Ascending aorta (tissue), 2 donors: Measurements from ENCODE around the gene MARCHF10. TPM values are rescaled to one million over a fixed set of nuclear protein-coding genes. Genes with fewer than 3 reads are reported as not detected.

Experiments
- DNase-seq, 2 donors: peaks; one replicate each; pipeline ENCODE4 v3.0.0-alpha.2; 2019; ENCODE audit warnings: low spot score in 2 of 2
- H3K27ac ChIP-seq, 2 donors: fragments of 200-600 bp; sonication (generic); one replicate each; pipeline ENCODE4 v1.5.1; 2016 to 2017; ENCODE audit warnings: mild to moderate bottlenecking in 1 of 2
- H3K27me3 ChIP-seq: fragments of 200-600 bp; sonication (generic); one replicate; pipeline ENCODE4 v1.5.1; 2017
- H3K36me3 ChIP-seq, 2 donors: fragments of 200-600 bp; sonication (generic); one replicate each; pipeline ENCODE4 v1.5.1; 2016
- H3K4me1 ChIP-seq, 2 donors: fragments of 200-600 bp; sonication (generic); one replicate each; pipeline ENCODE4 v1.5.1; 2016 to 2017; ENCODE audit warnings: mild to moderate bottlenecking in 1 of 2
- H3K4me3 ChIP-seq, 2 donors: fragments of 200-600 bp; sonication (generic); one replicate each; pipeline ENCODE4 v1.5.1; 2016 to 2017; ENCODE audit warnings: mild to moderate bottlenecking in 1 of 2
- H3K9me3 ChIP-seq, 2 donors: fragments of 200-600 bp; sonication (generic); one replicate each; pipeline ENCODE4 v1.5.1; 2016
- CTCF ChIP-seq, 3 experiments: fragments of 200-600 bp in 2 of 3; fragments of 450-650 bp in 1 of 3; sonication (generic) in 2 of 3; IDR thresholded peaks; one replicate each; pipeline ENCODE4 v1.5.1; 2016 to 2019; ENCODE audit warnings: antibody characterized with exemption in 3 of 3, mild to moderate bottlenecking in 1 of 3, moderate library complexity in 1 of 3
- intact Hi-C: fragments of 100-400 bp; cut with DNase I; formaldehyde crosslinking; loops from one replicate; pipeline ENCODE4 v1.15.1; 2023
- total RNA-seq: library from RNA; depleted of rRNA; stranded (reverse); fragments of >200 nt; gene quantifications from one replicate; pipeline ENCODE4 v1.1.0, GENCODE V29; 2016

MARCHF10 gene
- total RNA-seq, 1 donor from 2014 or later: not detected

GRCh38 chr17:62656446-62656845 lies 151.7 kb downstream of the MARCHF10 start:
- intact Hi-C loops: no loop called here
- Histone ChIP-seq H3K9me3 (peaks cover 0 to 11% of the 10 kb centered on the region in 2 donors), H3K27me3 (no peaks in the 10 kb centered on the region), H3K4me1 (peaks cover 11 to 19% of the 10 kb centered on the region in 2 donors), H3K4me3 (no peak overlapping the region), H3K27ac (no peak overlapping the region), H3K36me3 (peaks cover 0 to 4% of the 10 kb centered on the region in 2 donors)
- TF ChIP-seq CTCF (IDR thresholded peaks at IDR 0.05): no peak
- DNase-seq: no peak

DNA sequence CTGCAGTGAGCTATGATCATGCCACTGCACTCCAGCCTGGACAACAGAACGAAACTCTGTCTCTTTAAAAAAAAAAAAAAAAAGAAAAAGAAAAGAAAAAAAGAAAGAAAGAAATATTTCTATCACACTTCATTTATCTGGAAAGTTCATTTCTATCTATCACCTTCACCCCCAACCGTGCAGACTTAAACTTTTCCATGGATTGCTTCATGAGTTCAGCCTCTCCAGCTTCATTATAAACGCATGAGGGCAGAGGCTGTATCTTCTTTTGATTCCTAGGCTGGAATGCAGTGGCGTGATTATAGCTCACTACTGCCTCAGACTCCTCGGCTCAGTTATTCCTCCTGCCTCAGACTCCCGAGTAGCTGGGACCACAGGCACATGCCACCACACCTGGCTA lies 152.5 kb downstream of the MARCHF10 start:
- Histone ChIP-seq H3K4me3 (no peak overlapping the region), H3K27me3 (no peaks in the 10 kb centered on the region), H3K4me1 (peaks cover 11 to 19% of the 10 kb centered on the region in 2 donors), H3K36me3 (peaks cover 0 to 4% of the 10 kb centered on the region in 2 donors), H3K9me3 (peaks cover 0 to 5% of the 10 kb centered on the region in 2 donors), H3K27ac (no peak overlapping the region)
- intact Hi-C loops: no loop called here
- no peak for DNase-seq
- no peak for TF ChIP-seq CTCF (IDR thresholded peaks at IDR 0.05)

DNA sequence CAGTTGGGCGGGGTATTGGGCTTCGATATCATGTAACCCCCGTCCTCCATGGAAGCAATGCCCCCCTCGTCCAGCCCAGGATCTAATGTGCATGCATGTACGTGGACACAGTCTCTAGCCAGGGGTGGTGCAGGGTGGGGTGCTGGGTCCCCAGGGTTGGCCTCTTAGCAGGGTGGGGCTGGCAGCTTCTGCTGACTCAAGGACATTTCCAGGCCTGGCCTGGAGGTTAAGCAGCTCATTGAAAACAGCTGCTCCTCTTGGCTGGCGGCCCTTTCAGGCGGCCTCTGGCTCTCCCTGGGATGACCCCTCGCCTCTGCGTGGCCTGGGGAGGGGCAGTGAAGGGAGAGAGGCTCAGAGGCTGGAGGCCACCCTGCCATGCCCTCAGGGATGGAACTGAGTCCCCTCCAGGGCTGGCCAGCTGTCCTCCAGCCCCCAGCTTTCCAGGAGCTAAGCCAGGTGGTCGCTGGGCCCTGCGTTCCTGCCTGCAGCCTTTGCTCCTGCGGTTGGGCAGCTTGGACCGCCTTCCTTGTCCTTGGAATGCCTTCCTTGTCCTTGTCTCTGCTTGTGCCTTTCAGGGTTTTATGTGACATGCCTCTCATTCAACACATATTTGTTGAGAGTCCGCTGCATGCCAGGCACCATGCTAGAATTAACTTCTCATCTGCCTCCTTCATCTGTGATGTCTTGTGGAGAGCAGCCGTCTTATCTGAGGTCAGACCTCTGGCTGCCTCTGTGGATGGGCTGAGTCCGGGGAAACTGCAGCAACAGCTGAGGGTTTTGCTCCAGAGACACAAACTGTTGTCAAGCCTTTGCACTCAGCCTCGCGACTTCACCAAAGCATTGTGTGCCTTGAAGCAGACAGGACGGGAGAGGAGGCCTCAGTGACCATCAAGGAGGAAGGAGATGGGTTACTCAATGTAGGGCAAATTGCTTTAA lies 154.0 kb downstream of the MARCHF10 start:
- H3K27ac ChIP-seq: peak overlapping the region; percentile 67 to 72
- DNase-seq: peak in 1 of 2 donors; percentile 7
- no peak for TF ChIP-seq CTCF (IDR thresholded peaks at IDR 0.05)
- H3K27me3 ChIP-seq: no peaks in the 10 kb centered on the region
- H3K4me1 ChIP-seq: peaks cover 11 to 22% of the 10 kb centered on the region in 2 donors
- no peaks in the 10 kb centered on the region for H3K9me3 ChIP-seq
- intact Hi-C loops: no loop called here
- H3K36me3 ChIP-seq: peaks cover 0 to 4% of the 10 kb centered on the region in 2 donors
- peak overlapping the region in 1 of 2 donors; percentile 69 for H3K4me3 ChIP-seq

- Histone ChIP-seq H3K36me3 (peaks cover 0 to 4% of the 10 kb centered on the region in 2 donors), H3K9me3 (no peaks in the 10 kb centered on the region), H3K4me1 (peaks cover 14 to 29% of the 10 kb centered on the region in 2 donors), H3K27me3 (no peaks in the 10 kb centered on the region), H3K4me3 (peak overlapping the region; percentile 62 to 69), H3K27ac (peak overlapping the region; percentile 67 to 72)
- DNase-seq: peak; percentile 9 to 86
- TF ChIP-seq CTCF (IDR thresholded peaks at IDR 0.05): no peak
- intact Hi-C loops: no loop called here
Observed at GRCh38 chr17:62653002-62653825, 154.9 kb downstream of the MARCHF10 start.

GRCh38 chr17:62652251-62653001 lies 155.7 kb downstream of the MARCHF10 start:
- peak; percentile 42 to 90 for DNase-seq
- Histone ChIP-seq H3K9me3 (no peaks in the 10 kb centered on the region), H3K27ac (peak overlapping the region; percentile 67 to 72), H3K36me3 (no peaks in the 10 kb centered on the region), H3K27me3 (no peaks in the 10 kb centered on the region), H3K4me3 (peak overlapping the region; percentile 62 to 69), H3K4me1 (peaks cover 14 to 29% of the 10 kb centered on the region in 2 donors)
- intact Hi-C loops: loop anchor here (1.0 kb wide), 1 partner anchor 25 kb away; the partner anchor contains the start of gene MRC2
- TF ChIP-seq CTCF (IDR thresholded peaks at IDR 0.05): no peak
